NCI-H2196 treated with DMSO at 0.1 percent for 48 hours (cell line): Measurements from ENCODE around the gene LDB2.
"Not testable (repeated sequence)": the region's sequence is repeated elsewhere in the genome, so short reads cannot be mapped to it uniquely, and the experiment has no call there.

Experiments used
- DNase-seq: peaks from one replicate; lab custom pipeline; 2025; ENCODE audit not compliant: unreplicated experiment; lab: John Stamatoyannopoulos, UW

The LDB2 gene

GRCh38 chr4:16660656-16661055 lies 237.8 kb downstream of the LDB2 start:
- no peak for DNase-seq

GRCh38 chr4:16659694-16660093 lies 238.8 kb downstream of the LDB2 start:
- no peak for DNase-seq

GRCh38 chr4:16659079-16659478 lies 239.4 kb downstream of the LDB2 start:
- DNase-seq: no peak

GRCh38 chr4:16658183-16658582 lies 240.3 kb downstream of the LDB2 start:
- no peak for DNase-seq

- DNase-seq: no peak
Measured at GRCh38 chr4:16655111-16655510, 243.3 kb downstream of the LDB2 start.

- no peak for DNase-seq
Measured at GRCh38 chr4:16652732-16653305, 245.6 kb downstream of the LDB2 start.

GRCh38 chr4:16646459-16646858 lies 252.0 kb downstream of the LDB2 start:
- DNase-seq: no peak

- no peak for DNase-seq
Measured at GRCh38 chr4:16643893-16644292, 254.6 kb downstream of the LDB2 start.

- no peak for DNase-seq
Measured at GRCh38 chr4:16642897-16643296, 255.5 kb downstream of the LDB2 start.

GRCh38 chr4:16641971-16642370 lies 256.5 kb downstream of the LDB2 start:
- DNase-seq: no peak

- DNase-seq: no peak
Measured at GRCh38 chr4:16636912-16637630, 261.4 kb downstream of the LDB2 start.

GRCh38 chr4:16636304-16636703 lies 262.1 kb downstream of the LDB2 start:
- no peak for DNase-seq

GRCh38 chr4:16629274-16629673 lies 269.2 kb downstream of the LDB2 start:
- DNase-seq: not testable (repeated sequence)

GRCh38 chr4:16628835-16629234 lies 269.6 kb downstream of the LDB2 start:
- not testable (repeated sequence) for DNase-seq

- no peak for DNase-seq
Measured at GRCh38 chr4:16627999-16628398, 270.4 kb downstream of the LDB2 start.

- DNase-seq: no peak
Measured at GRCh38 chr4:16626945-16627344, 271.5 kb downstream of the LDB2 start.

- DNase-seq: no peak
Measured at GRCh38 chr4:16622826-16623225, 275.6 kb downstream of the LDB2 start.

- no peak for DNase-seq
Measured at GRCh38 chr4:16617435-16617834, 281.0 kb downstream of the LDB2 start.

- DNase-seq: no peak
Measured at GRCh38 chr4:16617011-16617410, 281.4 kb downstream of the LDB2 start.

- no peak for DNase-seq
Measured at GRCh38 chr4:16609170-16609758, 289.2 kb downstream of the LDB2 start.

GRCh38 chr4:16608611-16609125 lies 289.8 kb downstream of the LDB2 start:
- DNase-seq: no peak

- no peak for DNase-seq
Measured at GRCh38 chr4:16608123-16608522, 290.3 kb downstream of the LDB2 start.
